NB4 (cell line): Measurements from ENCODE around the gene NBEAL2.

Experiments used
- DNase-seq: peaks from one replicate; pipeline ENCODE4 v3.0.0; 2010; ENCODE audit warnings: low read depth
- H3K4me3 ChIP-seq: one replicate; pipeline ENCODE4 v1.5.1; 2011; ENCODE audit warnings: mild to moderate bottlenecking, low read depth, low read length, moderate library complexity
- MYC ChIP-seq: IDR thresholded peaks from 2 replicates; pipeline ENCODE4 v1.6.1; 2011; ENCODE audit warnings: low read depth, low read length
- POLR2A ChIP-seq: IDR thresholded peaks from 2 replicates; pipeline ENCODE4 v1.6.1; 2011; ENCODE audit warnings: mild to moderate bottlenecking; ENCODE audit not compliant: insufficient read length; ENCODE audit errors: extremely low read depth
- TF ChIP-seq, protein P1 (sequence below): IDR thresholded peaks from one replicate; pipeline ENCODE4 v1.5.1; 2012; ENCODE audit warnings: low read depth, low read length
- TF ChIP-seq, protein P2 (sequence below): IDR thresholded peaks from 2 replicates; pipeline ENCODE4 v1.6.1; 2011; ENCODE audit warnings: low read depth, low read length

NBEAL2 gene

DNA sequence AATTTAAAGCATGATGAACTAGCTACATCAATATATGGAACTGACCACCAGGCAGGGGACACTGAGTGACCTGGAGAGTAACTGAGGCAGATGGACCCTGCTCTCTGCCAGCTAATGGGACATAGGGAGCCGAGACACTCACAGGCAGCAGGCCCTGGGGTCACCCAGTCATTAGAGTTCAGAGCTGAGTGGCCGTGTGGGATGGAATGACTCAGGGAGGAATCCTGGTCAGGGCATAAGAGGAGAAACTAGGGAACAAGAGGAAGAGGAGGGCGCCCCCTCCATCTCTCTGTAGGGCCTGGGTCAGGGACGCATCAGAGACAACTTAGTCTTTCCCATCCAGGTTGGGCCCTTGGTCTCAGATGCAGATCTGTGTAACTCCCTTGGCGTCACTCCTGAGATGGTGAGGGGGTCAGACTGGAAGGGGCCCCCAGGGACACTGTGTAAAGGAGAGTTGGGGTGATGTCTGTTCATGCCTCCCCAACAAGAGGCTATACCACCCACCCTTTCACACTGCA, 42.7 kb upstream of the NBEAL2 start:
- TF ChIP-seq, protein P1, sequence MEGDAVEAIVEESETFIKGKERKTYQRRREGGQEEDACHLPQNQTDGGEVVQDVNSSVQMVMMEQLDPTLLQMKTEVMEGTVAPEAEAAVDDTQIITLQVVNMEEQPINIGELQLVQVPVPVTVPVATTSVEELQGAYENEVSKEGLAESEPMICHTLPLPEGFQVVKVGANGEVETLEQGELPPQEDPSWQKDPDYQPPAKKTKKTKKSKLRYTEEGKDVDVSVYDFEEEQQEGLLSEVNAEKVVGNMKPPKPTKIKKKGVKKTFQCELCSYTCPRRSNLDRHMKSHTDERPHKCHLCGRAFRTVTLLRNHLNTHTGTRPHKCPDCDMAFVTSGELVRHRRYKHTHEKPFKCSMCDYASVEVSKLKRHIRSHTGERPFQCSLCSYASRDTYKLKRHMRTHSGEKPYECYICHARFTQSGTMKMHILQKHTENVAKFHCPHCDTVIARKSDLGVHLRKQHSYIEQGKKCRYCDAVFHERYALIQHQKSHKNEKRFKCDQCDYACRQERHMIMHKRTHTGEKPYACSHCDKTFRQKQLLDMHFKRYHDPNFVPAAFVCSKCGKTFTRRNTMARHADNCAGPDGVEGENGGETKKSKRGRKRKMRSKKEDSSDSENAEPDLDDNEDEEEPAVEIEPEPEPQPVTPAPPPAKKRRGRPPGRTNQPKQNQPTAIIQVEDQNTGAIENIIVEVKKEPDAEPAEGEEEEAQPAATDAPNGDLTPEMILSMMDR, result no peak
- no peak for TF ChIP-seq MYC
- DNase-seq, result no peak

DNA sequence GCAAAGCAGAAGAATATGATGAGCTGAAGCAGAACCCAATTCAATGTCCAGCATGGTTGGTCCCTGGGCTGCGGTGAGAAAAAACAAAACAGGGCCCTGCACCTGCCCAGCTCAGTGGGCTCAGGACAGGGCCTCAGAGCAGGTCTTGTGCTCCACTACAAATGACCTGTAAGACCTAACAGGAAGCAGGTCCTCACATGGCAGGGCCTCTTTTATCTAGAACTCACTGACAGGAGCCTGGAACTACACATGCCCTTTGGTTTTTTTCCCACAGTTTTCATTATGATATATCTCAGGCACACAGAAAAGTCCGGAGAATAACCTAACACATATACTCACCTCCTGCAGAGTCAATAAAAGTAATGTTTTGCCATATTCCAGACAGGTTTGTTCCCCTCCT, 41.3 kb upstream of the NBEAL2 start:
- no peak for DNase-seq
- TF ChIP-seq, protein P2, sequence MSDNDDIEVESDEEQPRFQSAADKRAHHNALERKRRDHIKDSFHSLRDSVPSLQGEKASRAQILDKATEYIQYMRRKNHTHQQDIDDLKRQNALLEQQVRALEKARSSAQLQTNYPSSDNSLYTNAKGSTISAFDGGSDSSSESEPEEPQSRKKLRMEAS, result no peak
- TF ChIP-seq POLR2A (no peak), MYC (no peak)
- TF ChIP-seq, protein P1, result no peak
- H3K4me3 ChIP-seq, result no peak overlapping the region

More for the DNA sequence above, 42.7 kb upstream of the NBEAL2 start:
- no peak overlapping the region for H3K4me3 ChIP-seq

DNA sequence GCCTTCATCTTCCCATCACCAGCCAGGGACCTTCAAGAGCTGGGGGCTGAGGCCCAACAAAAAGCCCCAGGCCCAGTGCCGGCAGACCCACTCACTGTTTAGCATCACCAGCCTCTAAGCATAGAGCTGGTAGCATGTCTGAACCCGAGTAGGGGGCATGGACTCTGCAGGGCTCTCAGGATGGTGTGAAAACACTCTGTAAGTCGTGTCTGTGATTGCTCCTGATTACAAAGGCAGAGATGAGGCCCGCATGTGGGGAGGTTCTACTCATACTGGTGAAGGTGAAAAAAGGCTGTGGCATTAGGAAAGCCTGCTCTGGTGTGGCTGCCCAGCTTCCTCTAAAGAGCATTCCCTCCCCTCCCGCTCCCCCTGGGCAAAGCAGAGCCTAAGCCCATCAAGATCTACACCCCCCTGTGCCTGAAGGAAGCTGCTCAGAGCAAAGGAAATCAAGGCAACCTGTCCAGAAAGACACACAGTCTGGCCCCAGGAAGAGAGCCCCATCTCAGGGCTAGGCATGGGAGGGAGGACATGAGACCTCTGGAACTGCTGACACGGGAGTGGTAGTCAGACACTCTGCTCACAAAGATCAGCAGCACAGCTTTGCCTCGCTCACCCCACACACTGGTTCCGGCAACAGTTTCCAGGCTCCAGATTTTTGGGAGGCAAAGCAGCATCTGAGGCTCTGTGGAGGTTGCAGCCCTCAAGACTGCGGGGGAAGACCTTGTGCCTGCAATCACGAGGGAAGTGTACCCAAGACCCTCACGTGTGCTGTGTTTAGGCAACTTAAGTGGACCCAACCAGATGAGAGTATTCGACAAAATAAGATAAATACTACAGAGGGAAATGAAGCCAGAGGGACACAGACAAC, 39.7 kb upstream of the NBEAL2 start:
- TF ChIP-seq, protein P2, result no peak
- no peak for TF ChIP-seq POLR2A
- H3K4me3 ChIP-seq, result no peak overlapping the region
- no peak for DNase-seq

DNA sequence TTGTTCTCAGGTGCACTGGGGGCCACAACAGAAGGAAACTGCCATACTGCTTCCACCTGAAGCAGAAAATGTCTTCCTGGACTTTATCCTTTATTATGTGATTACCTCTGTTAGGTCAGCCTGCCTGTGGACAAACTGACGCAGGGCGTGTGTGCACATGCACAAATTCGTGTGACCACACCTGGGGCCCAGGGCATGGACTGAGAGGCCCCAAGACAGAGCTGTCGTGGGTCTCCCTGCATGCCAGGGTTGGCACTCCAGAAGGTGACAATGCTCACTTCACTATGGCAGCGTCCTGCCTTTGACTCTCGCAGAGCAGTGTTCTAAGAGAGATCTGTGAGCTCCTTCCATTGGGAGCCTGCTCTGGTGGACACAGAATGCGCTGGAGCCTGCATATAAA, 37.4 kb upstream of the NBEAL2 start:
- TF ChIP-seq, protein P1, result no peak
- TF ChIP-seq POLR2A (no peak), MYC (no peak)
- TF ChIP-seq, protein P2, result no peak
- no peak overlapping the region for H3K4me3 ChIP-seq
- no peak for DNase-seq

DNA sequence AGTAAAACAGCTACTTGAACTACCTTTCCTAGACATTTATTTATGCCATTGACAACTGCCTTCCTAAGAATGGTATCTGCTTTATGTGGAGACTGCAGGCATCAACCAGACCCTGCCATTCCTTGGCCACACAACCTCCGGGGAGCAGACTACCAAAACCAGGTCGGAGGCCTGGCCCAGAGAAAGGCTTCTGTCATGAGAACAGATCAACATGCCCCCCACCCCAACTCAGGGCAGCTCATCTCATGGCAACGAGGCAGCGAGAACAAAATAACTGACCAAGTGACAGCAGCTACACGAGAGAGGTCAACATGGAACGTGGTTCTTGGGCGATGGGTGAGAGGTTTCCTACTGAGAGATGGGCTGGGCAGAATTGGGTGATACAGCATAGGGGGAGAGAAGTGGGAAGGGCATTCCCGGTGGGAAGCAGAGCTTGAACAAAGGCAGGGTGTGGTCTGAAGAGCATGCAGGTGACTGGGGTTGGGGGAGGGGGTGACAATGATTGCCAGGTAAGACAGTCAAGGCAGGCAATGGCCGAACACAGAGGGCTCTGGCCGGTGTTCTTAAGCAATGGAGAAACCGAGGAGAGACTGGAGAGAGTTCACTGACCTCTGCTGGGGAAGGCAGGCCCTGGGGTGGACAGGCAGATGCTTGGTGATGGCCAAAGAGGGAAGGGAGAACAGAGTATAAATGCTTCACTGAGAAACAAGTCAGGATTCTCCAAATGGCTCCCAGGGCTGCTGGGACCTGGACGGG, 36.8 kb upstream of the NBEAL2 start:
- DNase-seq, result no peak
- TF ChIP-seq, protein P1, result no peak
- TF ChIP-seq MYC (no peak), POLR2A (no peak)
- TF ChIP-seq, protein P2, result no peak
- H3K4me3 ChIP-seq, result no peak overlapping the region
